Measurements from ENCODE around the gene SEL1L2. TPM values are rescaled to one million over a fixed set of nuclear protein-coding genes. Genes with fewer than 3 reads are reported as not detected.
A peak's percentile ranks its signal among the peaks of the same experiment; 100 is the strongest.

The SEL1L2 gene
- total RNA-seq, 4 donors from 2014 or later = 1.4 TPM; not detected in 3

GRCh38 chr20:13858871-13859270 is 131.5 kb downstream of the SEL1L2 start:
- ATAC-seq (ENCODE audit: low FRiP score) = no peak
- TF ChIP-seq CTCF (IDR thresholded peaks at IDR 0.05) = no peak
- no peak for DNase-seq (ENCODE audit: low spot score)

GRCh38 chr20:13858439-13858838 is 132.0 kb downstream of the SEL1L2 start:
- ATAC-seq (ENCODE audit: low FRiP score) (peak; percentile 52), DNase-seq (ENCODE audit: low spot score) (no peak)
- TF ChIP-seq CTCF (IDR thresholded peaks at IDR 0.05) = no peak

- ATAC-seq (ENCODE audit: low FRiP score) = peak; percentile 58
These were observed 132.5 kb downstream of the SEL1L2 start for GRCh38 chr20:13857961-13858360.

GRCh38 chr20:13857304-13857703 is 133.1 kb downstream of the SEL1L2 start:
- TF ChIP-seq CTCF (IDR thresholded peaks at IDR 0.05) = no peak
- DNase-seq (ENCODE audit: low spot score) = no peak
- no peak for ATAC-seq (ENCODE audit: low FRiP score)

More at GRCh38 chr20:13857961-13858360, 132.5 kb downstream of the SEL1L2 start:
- TF ChIP-seq CTCF (IDR thresholded peaks at IDR 0.05) = no peak
- DNase-seq (ENCODE audit: low spot score) = no peak

GRCh38 chr20:13856354-13856753 is 134.1 kb downstream of the SEL1L2 start:
- ATAC-seq (ENCODE audit: low FRiP score) (no peak), DNase-seq (ENCODE audit: low spot score) (no peak)
- no peak for TF ChIP-seq CTCF (IDR thresholded peaks at IDR 0.05)

- no peak for TF ChIP-seq CTCF (IDR thresholded peaks at IDR 0.05)
- no peak for DNase-seq (ENCODE audit: low spot score)
- ATAC-seq (ENCODE audit: low FRiP score) = no peak
These were observed 134.8 kb downstream of the SEL1L2 start for GRCh38 chr20:13855613-13856012.

GRCh38 chr20:13852306-13852705 is 138.1 kb downstream of the SEL1L2 start:
- DNase-seq (ENCODE audit: low spot score) = no peak
- ATAC-seq (ENCODE audit: low FRiP score) = no peak
- no peak for TF ChIP-seq CTCF (IDR thresholded peaks at IDR 0.05)

Measured in omental fat pad (tissue), 4 donors.